ENCODE results near the gene TRIM72. TPM values are rescaled to one million over a fixed set of nuclear protein-coding genes. Genes with fewer than 3 reads are reported as not detected.

The TRIM72 gene
- total RNA-seq, 5 donors from 2014 or later (not counting 1 experiment from before 2014, with no cell fraction given) = 0.03 to 0.09 (median 0.09) TPM; not detected in 2

DNA sequence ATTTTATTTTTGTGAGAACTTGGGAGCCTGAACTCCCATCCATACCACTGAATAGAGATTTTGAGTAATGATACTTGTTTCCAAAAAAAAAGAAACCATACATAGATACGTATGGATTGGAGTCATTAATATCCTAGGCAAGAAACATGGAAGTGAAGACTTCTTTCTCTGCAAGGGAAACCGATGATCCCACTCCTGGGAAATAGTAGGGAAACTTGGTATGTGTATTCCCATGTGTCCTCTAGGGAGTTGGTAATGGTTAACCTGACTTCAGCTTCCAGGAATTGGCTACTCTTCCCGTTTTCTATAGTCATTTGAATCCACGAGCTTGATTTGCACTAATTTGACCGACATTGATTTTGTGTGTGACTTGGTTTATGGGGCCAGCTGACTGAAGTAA is 28.6 kb upstream of the TRIM72 start:
- peak overlapping the region; percentile 69 to 82 for H3K27ac Mint-ChIP-seq
- H3K27me3 ChIP-seq (replicated peaks in 1 of 2; ENCODE audit: control insufficient read depth in 2 of 2, extremely low read depth in 1 of 2, insufficient read depth in 2 of 2, low read length in 1 of 2) = no peaks in the 10 kb centered on the region
- DNase-seq (no peak), ATAC-seq (replicated peaks in 1 of 4) (no peak)
- H3K9me3 Mint-ChIP-seq = no peaks in the 10 kb centered on the region
- H3K27me3 Mint-ChIP-seq = no peaks in the 10 kb centered on the region
- 80% methylated on average over 1 of the region's 5 CpGs for WGBS (ENCODE audit: insufficient coverage)
- H3K36me3 Mint-ChIP-seq = peaks cover 85% of the 10 kb centered on the region
- H3K4me1 ChIP-seq (ENCODE audit: control insufficient read depth in 1 of 2, extremely low read depth in 1 of 2, insufficient read depth in 2 of 2, low read length in 2 of 2) = peaks cover 56 to 82% of the 10 kb centered on the region in 2 experiments
- ChIA-PET CTCF (no interaction called here), POLR2A (interaction anchor here in 1 of 2 donors (1.2 kb wide), 1 partner anchor 13 kb away, joined by 4 read pairs; no protein-coding TSS in a partner anchor)
- no peak overlapping the region for H3K27ac ChIP-seq (ENCODE audit: low read length)
- H3K4me1 Mint-ChIP-seq = peaks cover 85 to 95% (median 89%) of the 10 kb centered on the region in 3 donors
- H3K4me3 Mint-ChIP-seq = peak overlapping the region in 2 of 3 donors; percentile 17 to 97
- no peak overlapping the region for H3K4me3 ChIP-seq (ENCODE audit: control insufficient read depth in 1 of 2, extremely low read depth in 1 of 2, low read length in 1 of 2)
- no peaks in the 10 kb centered on the region for H3K9me3 ChIP-seq
- H3K36me3 ChIP-seq (ENCODE audit: control insufficient read depth in 2 of 2, extremely low read depth in 1 of 2, insufficient read depth in 1 of 2, low read length in 1 of 2) = peaks cover 12 to 84% of the 10 kb centered on the region in 2 donors

DNA sequence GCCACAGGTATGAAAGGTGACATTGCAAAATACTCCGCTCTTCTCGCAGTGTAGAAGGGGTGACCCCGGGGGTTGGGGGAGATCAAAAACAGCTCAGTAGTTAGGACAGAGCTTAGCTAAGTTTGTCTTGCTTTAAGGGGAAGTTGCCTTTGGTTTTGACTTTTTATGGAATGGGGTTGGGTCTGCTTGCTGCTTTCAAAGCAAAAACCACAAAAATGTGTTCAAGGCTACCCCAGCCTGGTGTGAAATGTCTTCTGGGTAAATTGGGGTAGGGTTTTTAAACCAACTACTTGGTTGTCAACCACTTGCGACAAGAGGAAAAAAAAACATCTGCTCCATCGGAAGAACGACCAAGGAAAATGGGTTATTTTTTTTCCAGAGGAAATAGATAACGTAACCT is 27.7 kb upstream of the TRIM72 start:
- ChIA-PET CTCF (no interaction called here), POLR2A (interaction anchor here in 1 of 2 donors (1.0 to 1.2 kb wide), 2 partner anchors 12 to 20 kb away, joined by 4 to 6 read pairs; no protein-coding TSS in a partner anchor)
- no peaks in the 10 kb centered on the region for H3K27me3 Mint-ChIP-seq
- ATAC-seq (replicated peaks in 1 of 4) = peak in 1 of 4 experiments; percentile 18
- H3K36me3 Mint-ChIP-seq = peaks cover 92% of the 10 kb centered on the region
- 25% methylated on average over 2 of the region's 7 CpGs for WGBS (ENCODE audit: insufficient coverage)
- H3K9me3 Mint-ChIP-seq = no peaks in the 10 kb centered on the region
- peak overlapping the region; percentile 69 to 82 for H3K27ac Mint-ChIP-seq
- Histone ChIP-seq H3K27ac (ENCODE audit: low read length) (peak overlapping the region; percentile 14), H3K4me3 (ENCODE audit: control insufficient read depth in 1 of 2, extremely low read depth in 1 of 2, low read length in 1 of 2) (peak overlapping the region in 1 of 2 donors; percentile 7), H3K36me3 (ENCODE audit: control insufficient read depth in 2 of 2, extremely low read depth in 1 of 2, insufficient read depth in 1 of 2, low read length in 1 of 2) (peaks cover 12 to 92% of the 10 kb centered on the region in 2 donors), H3K27me3 (replicated peaks in 1 of 2; ENCODE audit: control insufficient read depth in 2 of 2, extremely low read depth in 1 of 2, insufficient read depth in 2 of 2, low read length in 1 of 2) (no peaks in the 10 kb centered on the region), H3K4me1 (ENCODE audit: control insufficient read depth in 1 of 2, extremely low read depth in 1 of 2, insufficient read depth in 2 of 2, low read length in 2 of 2) (peaks cover 56 to 78% of the 10 kb centered on the region in 2 experiments), H3K9me3 (no peaks in the 10 kb centered on the region)
- peak overlapping the region; percentile 1 to 97 (median 32) for H3K4me3 Mint-ChIP-seq
- H3K4me1 Mint-ChIP-seq = peaks cover 93 to 100% (median 95%) of the 10 kb centered on the region in 3 donors
- DNase-seq = no peak

DNA sequence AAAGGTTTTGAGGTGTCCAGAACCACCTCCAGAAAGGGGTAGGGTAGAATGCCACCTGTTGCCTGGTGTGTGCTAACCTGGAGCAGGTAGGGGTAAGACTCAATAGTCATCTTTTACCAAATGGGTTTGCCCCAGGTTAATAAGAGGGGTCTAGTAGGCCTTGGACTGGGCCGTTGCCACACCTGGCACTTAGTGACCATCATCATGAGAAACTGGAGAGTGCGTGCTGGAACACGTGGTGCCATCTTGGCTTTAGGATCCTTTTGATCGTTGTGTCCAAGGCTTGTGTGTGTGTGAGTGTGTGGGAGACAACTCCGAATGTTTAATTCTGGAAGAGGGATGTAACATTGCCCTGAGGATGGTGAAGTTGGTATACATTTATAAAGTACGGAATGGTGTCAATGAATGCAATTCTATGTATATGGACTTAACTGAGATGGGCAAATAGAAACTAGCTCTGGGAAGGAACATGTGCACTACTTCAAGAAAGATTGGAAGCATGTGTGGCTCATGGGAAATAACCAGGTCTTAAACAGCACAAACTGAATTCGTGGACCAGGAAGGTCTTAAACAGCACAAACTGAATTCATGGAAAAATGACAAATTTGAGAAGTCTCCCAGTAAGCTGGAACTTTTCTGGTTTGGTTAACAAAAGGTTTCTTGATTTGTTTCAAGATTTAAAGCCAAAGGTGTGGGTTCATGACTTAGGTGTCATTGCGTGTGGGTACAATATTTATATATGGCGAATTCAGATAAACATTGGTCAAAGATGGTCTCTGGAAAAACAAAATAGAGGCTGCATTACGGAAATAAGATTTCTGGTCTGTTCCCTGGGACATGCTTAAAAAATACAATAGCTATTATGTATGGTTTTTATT is 26.8 kb upstream of the TRIM72 start:
- Histone ChIP-seq H3K4me3 (ENCODE audit: control insufficient read depth in 1 of 2, extremely low read depth in 1 of 2, low read length in 1 of 2) (no peak overlapping the region), H3K4me1 (ENCODE audit: control insufficient read depth in 1 of 2, extremely low read depth in 1 of 2, insufficient read depth in 2 of 2, low read length in 2 of 2) (peaks cover 48 to 68% of the 10 kb centered on the region in 2 experiments), H3K27me3 (replicated peaks in 1 of 2; ENCODE audit: control insufficient read depth in 2 of 2, extremely low read depth in 1 of 2, insufficient read depth in 2 of 2, low read length in 1 of 2) (no peaks in the 10 kb centered on the region), H3K9me3 (no peaks in the 10 kb centered on the region), H3K36me3 (ENCODE audit: control insufficient read depth in 2 of 2, extremely low read depth in 1 of 2, insufficient read depth in 1 of 2, low read length in 1 of 2) (peaks cover 12 to 98% of the 10 kb centered on the region in 2 donors), H3K27ac (ENCODE audit: low read length) (peak overlapping the region; percentile 14)
- Mint-ChIP-seq H3K9me3 (no peaks in the 10 kb centered on the region), H3K27ac (peak overlapping the region; percentile 46 to 82), H3K36me3 (peaks cover 94% of the 10 kb centered on the region), H3K4me1 (peaks cover 92 to 100% (median 95%) of the 10 kb centered on the region in 3 donors), H3K4me3 (peak overlapping the region in 2 of 3 donors; percentile 7 to 97), H3K27me3 (no peaks in the 10 kb centered on the region)
- WGBS (ENCODE audit: insufficient coverage) = 93% methylated on average over 10 of the region's 10 CpGs
- DNase-seq (no peak), ATAC-seq (replicated peaks in 1 of 4) (no peak)
- ChIA-PET CTCF (interaction anchor here in 1 of 2 donors (1.2 kb wide), 1 partner anchor 10 kb away, joined by 4 read pairs; no protein-coding TSS in a partner anchor), POLR2A (no interaction called here)

DNA sequence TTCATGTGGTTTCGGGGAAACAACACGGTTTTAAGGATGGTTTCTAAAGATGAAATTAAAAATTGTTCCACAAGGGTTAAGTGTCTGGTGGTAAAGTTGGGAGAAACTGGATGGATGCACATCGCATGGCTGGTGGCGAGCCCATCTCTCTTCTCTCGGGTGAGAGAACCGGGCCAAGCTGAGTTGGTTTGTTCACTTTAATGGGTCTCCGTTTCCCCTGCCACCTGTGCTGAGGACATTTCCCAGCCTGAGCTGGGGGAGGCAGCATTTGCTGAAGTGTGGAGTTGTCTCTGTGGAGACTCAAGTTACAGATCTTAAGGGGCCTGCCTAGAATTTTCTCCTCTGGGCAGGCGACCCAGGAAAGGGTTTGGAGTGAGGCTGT is 26.1 kb upstream of the TRIM72 start:
- 100% methylated on average over 4 of the region's 8 CpGs for WGBS (ENCODE audit: insufficient coverage)
- peak overlapping the region; percentile 34 to 39 for H3K27ac Mint-ChIP-seq

DNA sequence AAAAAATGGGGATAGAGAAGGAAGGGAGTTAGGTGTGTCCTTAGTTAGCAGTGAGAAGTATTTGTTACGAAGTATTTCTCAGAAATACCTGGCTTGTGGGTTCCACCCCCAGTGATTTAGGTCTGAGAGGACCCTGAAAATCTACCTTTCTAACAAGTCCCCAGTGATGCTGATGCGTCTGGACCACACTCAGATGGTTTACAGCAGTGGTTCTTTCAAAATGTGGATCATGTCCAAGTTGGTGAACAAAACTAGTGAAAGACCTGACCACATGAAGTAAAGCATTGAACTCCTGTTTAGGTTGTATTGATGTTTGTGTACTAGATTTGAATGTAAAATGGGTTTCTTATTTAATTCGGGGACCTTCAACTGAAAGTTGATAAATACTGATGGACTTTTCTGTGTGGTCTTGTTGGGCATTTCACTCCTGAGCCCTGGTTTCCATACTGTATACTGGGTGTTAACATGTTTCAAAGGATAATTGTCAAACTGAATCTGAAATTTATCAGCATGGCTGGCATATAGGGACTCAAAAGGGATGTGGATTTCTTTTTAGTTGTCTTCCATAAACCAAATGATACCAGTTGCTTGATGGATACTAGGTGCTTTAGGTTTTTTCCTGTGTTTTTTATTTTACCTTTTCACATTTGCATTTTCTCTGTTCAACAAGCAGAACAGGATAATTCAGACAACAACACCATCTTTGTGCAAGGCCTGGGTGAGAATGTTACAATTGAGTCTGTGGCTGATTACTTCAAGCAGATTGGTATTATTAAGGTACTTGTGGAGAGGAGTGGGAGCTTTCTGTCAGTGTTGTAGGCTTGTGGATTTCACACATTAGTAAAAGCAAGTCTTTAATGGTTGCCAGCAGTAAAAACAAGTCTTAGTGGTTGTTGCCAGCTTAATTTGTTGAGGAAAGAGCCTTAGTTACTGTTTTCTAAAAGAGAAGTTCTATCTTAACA is 25.2 kb upstream of the TRIM72 start:
- Histone ChIP-seq H3K27ac (ENCODE audit: low read length) (peak overlapping the region; percentile 38), H3K36me3 (ENCODE audit: control insufficient read depth in 2 of 2, extremely low read depth in 1 of 2, insufficient read depth in 1 of 2, low read length in 1 of 2) (peaks cover 13 to 99% of the 10 kb centered on the region in 2 donors), H3K4me3 (ENCODE audit: control insufficient read depth in 1 of 2, extremely low read depth in 1 of 2, low read length in 1 of 2) (no peak overlapping the region), H3K9me3 (no peaks in the 10 kb centered on the region), H3K27me3 (replicated peaks in 1 of 2; ENCODE audit: control insufficient read depth in 2 of 2, extremely low read depth in 1 of 2, insufficient read depth in 2 of 2, low read length in 1 of 2) (no peaks in the 10 kb centered on the region), H3K4me1 (ENCODE audit: control insufficient read depth in 1 of 2, extremely low read depth in 1 of 2, insufficient read depth in 2 of 2, low read length in 2 of 2) (peaks cover 34 to 62% of the 10 kb centered on the region in 2 experiments)
- H3K4me3 Mint-ChIP-seq = peak overlapping the region in 2 of 3 donors; percentile 19 to 29
- WGBS (ENCODE audit: insufficient coverage) = 86% methylated on average over 1 of the region's 3 CpGs
- H3K36me3 Mint-ChIP-seq = peaks cover 91% of the 10 kb centered on the region
- no peaks in the 10 kb centered on the region for H3K27me3 Mint-ChIP-seq
- ChIA-PET CTCF (no interaction called here), POLR2A (interaction anchor here (1.0 to 1.6 kb wide), 3 partner anchors 9 to 13 kb away, joined by 3 to 10 read pairs (median 6); partner anchors contain the start of genes FUS (in 1 of the 2) and PYCARD (in 1 of the 2))
- DNase-seq (no peak), ATAC-seq (replicated peaks in 1 of 4) (no peak)
- H3K4me1 Mint-ChIP-seq = peaks cover 82 to 94% (median 83%) of the 10 kb centered on the region in 3 donors
- peak overlapping the region; percentile 72 to 77 for H3K27ac Mint-ChIP-seq
- no peaks in the 10 kb centered on the region for H3K9me3 Mint-ChIP-seq

More for the DNA sequence above, 26.1 kb upstream of the TRIM72 start:
- Mint-ChIP-seq H3K36me3 (peaks cover 92% of the 10 kb centered on the region), H3K27me3 (no peaks in the 10 kb centered on the region), H3K4me3 (peak overlapping the region in 1 of 3 donors; percentile 10), H3K9me3 (no peaks in the 10 kb centered on the region), H3K4me1 (peaks cover 87 to 94% (median 89%) of the 10 kb centered on the region in 3 donors)
- ATAC-seq (replicated peaks in 1 of 4) (no peak), DNase-seq (no peak)
- no peaks in the 10 kb centered on the region for H3K27me3 ChIP-seq (replicated peaks in 1 of 2; ENCODE audit: control insufficient read depth in 2 of 2, extremely low read depth in 1 of 2, insufficient read depth in 2 of 2, low read length in 1 of 2)
- no peak overlapping the region for H3K27ac ChIP-seq (ENCODE audit: low read length)
- H3K9me3 ChIP-seq = no peaks in the 10 kb centered on the region
- peaks cover 43 to 63% of the 10 kb centered on the region in 2 experiments for H3K4me1 ChIP-seq (ENCODE audit: control insufficient read depth in 1 of 2, extremely low read depth in 1 of 2, insufficient read depth in 2 of 2, low read length in 2 of 2)
- ChIA-PET POLR2A (no interaction called here), CTCF (interaction anchor here in 1 of 2 donors (1.2 kb wide), 1 partner anchor 10 kb away, joined by 4 read pairs; no protein-coding TSS in a partner anchor)
- peaks cover 10 to 98% of the 10 kb centered on the region in 2 donors for H3K36me3 ChIP-seq (ENCODE audit: control insufficient read depth in 2 of 2, extremely low read depth in 1 of 2, insufficient read depth in 1 of 2, low read length in 1 of 2)
- H3K4me3 ChIP-seq (ENCODE audit: control insufficient read depth in 1 of 2, extremely low read depth in 1 of 2, low read length in 1 of 2) = no peak overlapping the region
